Thyroid gland (tissue), 4 donors: Measurements from ENCODE around the gene CDCA5. TPM values are rescaled to one million over a fixed set of nuclear protein-coding genes. Genes with fewer than 3 reads are reported as not detected.

ENCODE experiments used
- DNase-seq, 2 donors: peaks; one replicate each; pipeline ENCODE4 v3.0.0-alpha.2; 2019
- H3K27ac ChIP-seq, 3 donors: fragments of 200-600 bp; sonication (generic); 1 replicate in 2 of 3; 2 replicates in 1 of 3; pipeline ENCODE4 v1.5.1; 2016 to 2019; ENCODE audit warnings: mild to moderate bottlenecking in 1 of 3, moderate library complexity in 1 of 3
- H3K27me3 ChIP-seq: fragments of 200-600 bp; sonication (generic); one replicate; pipeline ENCODE4 v1.5.1; 2019
- H3K36me3 ChIP-seq, 2 donors: fragments of 200-600 bp; sonication (generic); one replicate each; pipeline ENCODE4 v1.5.1; 2016 to 2019
- H3K4me1 ChIP-seq, 2 donors: fragments of 200-600 bp; sonication (generic); one replicate each; pipeline ENCODE4 v1.5.1; 2017 to 2019
- H3K4me3 ChIP-seq, 3 donors: fragments of 200-600 bp; sonication (generic); replicated peaks in 1 of 3; 1 replicate in 2 of 3; 2 replicates in 1 of 3; pipeline ENCODE4 v1.5.1; 2016; ENCODE audit warnings: mild to moderate bottlenecking in 1 of 3
- H3K9me3 ChIP-seq: fragments of 200-600 bp; sonication (generic); one replicate; pipeline ENCODE4 v1.5.1; 2017
- POLR2A ChIP-seq, 2 donors: fragments of 450-650 bp; IDR thresholded peaks; one replicate each; pipeline ENCODE4 v1.6.1; 2017; ENCODE audit warnings: antibody characterized with exemption in 2 of 2, mild to moderate bottlenecking in 2 of 2, moderate library complexity in 1 of 2
- WGBS, 2 donors: methylation state at CpG; one replicate each; pipeline ENCODE4 v1.1.5; 2017; 5-methylcytosine and 5-hydroxymethylcytosine counted together
- intact Hi-C: fragments of 100-400 bp; cut with DNase I; formaldehyde crosslinking; loops from one replicate; pipeline ENCODE4 v1.15.1; 2023
- total RNA-seq, 4 donors: library from RNA; depleted of rRNA; stranded (reverse); fragments of >200 nt; gene quantifications; one replicate each; pipeline ENCODE4 v1.2.3, GENCODE V29; 2016
- TF ChIP-seq, protein P1 (sequence below), 6 experiments: fragments of 200-600 bp in 3 of 6; fragments of 450-650 bp in 3 of 6; sonication (generic) in 3 of 6; IDR thresholded peaks; one replicate each; pipeline ENCODE4 v1.5.1; 2016 to 2019; ENCODE audit warnings: antibody characterized with exemption in 6 of 6, mild to moderate bottlenecking in 2 of 6, inconsistent platforms in 1 of 6, moderate library complexity in 1 of 6

CDCA5 gene
- total RNA-seq, 4 donors from 2014 or later: 0.71 to 1.8 (median 0.81) TPM; not detected in 1

GRCh38 chr11:65087827-65088226 is 4.0 kb upstream of the CDCA5 start:
- Histone ChIP-seq H3K36me3 (peaks cover 7 to 22% of the 10 kb centered on the region in 2 donors), H3K4me1 (peaks cover 8 to 17% of the 10 kb centered on the region in 2 donors), H3K4me3 (no peak overlapping the region), H3K9me3 (no peaks in the 10 kb centered on the region), H3K27me3 (no peaks in the 10 kb centered on the region), H3K27ac (no peak overlapping the region)
- no peak for DNase-seq
- 93 to 94% methylated on average over 6 of the region's 15 CpGs for WGBS, 2 donors
- TF ChIP-seq, protein P1, sequence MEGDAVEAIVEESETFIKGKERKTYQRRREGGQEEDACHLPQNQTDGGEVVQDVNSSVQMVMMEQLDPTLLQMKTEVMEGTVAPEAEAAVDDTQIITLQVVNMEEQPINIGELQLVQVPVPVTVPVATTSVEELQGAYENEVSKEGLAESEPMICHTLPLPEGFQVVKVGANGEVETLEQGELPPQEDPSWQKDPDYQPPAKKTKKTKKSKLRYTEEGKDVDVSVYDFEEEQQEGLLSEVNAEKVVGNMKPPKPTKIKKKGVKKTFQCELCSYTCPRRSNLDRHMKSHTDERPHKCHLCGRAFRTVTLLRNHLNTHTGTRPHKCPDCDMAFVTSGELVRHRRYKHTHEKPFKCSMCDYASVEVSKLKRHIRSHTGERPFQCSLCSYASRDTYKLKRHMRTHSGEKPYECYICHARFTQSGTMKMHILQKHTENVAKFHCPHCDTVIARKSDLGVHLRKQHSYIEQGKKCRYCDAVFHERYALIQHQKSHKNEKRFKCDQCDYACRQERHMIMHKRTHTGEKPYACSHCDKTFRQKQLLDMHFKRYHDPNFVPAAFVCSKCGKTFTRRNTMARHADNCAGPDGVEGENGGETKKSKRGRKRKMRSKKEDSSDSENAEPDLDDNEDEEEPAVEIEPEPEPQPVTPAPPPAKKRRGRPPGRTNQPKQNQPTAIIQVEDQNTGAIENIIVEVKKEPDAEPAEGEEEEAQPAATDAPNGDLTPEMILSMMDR (IDR thresholded peaks at IDR 0.05): no peak
- no peak for TF ChIP-seq POLR2A (IDR thresholded peaks at IDR 0.05)
- intact Hi-C loops: no loop called here

DNA sequence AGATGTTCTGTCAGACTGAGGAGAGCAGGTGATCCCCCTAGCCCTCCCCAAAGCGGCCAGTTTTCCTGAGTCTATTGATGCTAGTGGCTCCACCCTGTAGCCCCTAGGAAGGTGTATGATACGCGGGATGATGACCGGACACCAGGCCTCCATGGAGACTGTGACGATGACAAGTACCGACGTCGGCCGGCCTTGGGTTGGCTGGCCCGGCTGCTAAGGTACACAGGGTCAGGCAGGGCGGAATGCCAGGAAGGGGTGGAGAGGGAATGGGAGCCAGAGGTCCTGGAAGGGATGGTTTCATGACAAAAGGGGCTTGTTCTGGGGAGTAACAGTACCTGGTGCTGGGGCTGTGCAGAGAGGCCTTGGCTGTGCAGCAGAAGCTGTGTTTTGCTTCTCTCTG is 3.4 kb upstream of the CDCA5 start:
- Histone ChIP-seq H3K4me3 (no peak overlapping the region), H3K27ac (no peak overlapping the region), H3K36me3 (peaks cover 7 to 22% of the 10 kb centered on the region in 2 donors), H3K4me1 (peaks cover 8 to 17% of the 10 kb centered on the region in 2 donors), H3K27me3 (no peaks in the 10 kb centered on the region), H3K9me3 (no peaks in the 10 kb centered on the region)
- TF ChIP-seq POLR2A (IDR thresholded peaks at IDR 0.05): no peak
- TF ChIP-seq, protein P1 (IDR thresholded peaks at IDR 0.05): no peak
- no peak for DNase-seq
- intact Hi-C loops: no loop called here
- 95 to 97% methylated on average over 11 of the region's 11 CpGs for WGBS, 2 donors

DNA sequence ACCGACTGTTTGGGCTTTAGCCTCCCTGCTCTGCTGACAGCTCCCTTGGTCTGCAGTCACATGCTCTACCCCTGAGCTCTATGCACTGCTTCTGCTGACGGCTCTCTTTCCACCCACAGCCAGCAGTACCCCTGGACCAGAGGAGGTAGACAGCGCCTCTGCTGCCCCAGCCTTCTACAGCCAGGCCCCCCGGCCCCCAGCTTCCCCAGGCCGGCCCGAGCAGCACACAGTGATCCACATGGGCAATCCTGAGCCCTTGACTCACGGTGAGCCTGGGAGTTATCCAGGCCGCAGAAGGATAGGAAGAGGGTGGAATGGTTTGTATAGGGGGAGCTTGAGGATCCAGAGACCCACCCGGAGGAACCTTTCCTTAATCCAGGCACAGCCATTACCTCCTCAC is 3.0 kb upstream of the CDCA5 start:
- WGBS, 2 donors: 89 to 91% methylated on average over 8 to 9 of the region's 9 CpGs
- DNase-seq: no peak
- intact Hi-C loops: no loop called here

GRCh38 chr11:65085446-65085845 is 1.6 kb upstream of the CDCA5 start:
- Histone ChIP-seq H3K36me3 (peaks cover 7 to 22% of the 10 kb centered on the region in 2 donors), H3K9me3 (no peaks in the 10 kb centered on the region), H3K4me1 (peaks cover 8 to 17% of the 10 kb centered on the region in 2 donors), H3K27ac (no peak overlapping the region), H3K4me3 (no peak overlapping the region), H3K27me3 (no peaks in the 10 kb centered on the region)
- DNase-seq: no peak
- intact Hi-C loops: loop anchor here (2.0 kb wide), 1 partner anchor 71 kb away; the partner anchor contains the start of gene ARL2
- 95% methylated on average over 4 of the region's 4 CpGs for WGBS, 2 donors
- TF ChIP-seq POLR2A (IDR thresholded peaks at IDR 0.05): no peak
- TF ChIP-seq, protein P1 (IDR thresholded peaks at IDR 0.05): no peak

More for the DNA sequence above, 3.0 kb upstream of the CDCA5 start:
- no peak overlapping the region for H3K4me3 ChIP-seq
- H3K27me3 ChIP-seq: no peaks in the 10 kb centered on the region
- H3K4me1 ChIP-seq: peaks cover 8 to 17% of the 10 kb centered on the region in 2 donors
- H3K9me3 ChIP-seq: no peaks in the 10 kb centered on the region
- H3K27ac ChIP-seq: no peak overlapping the region
- TF ChIP-seq POLR2A (IDR thresholded peaks at IDR 0.05): no peak
- TF ChIP-seq, protein P1 (IDR thresholded peaks at IDR 0.05): no peak
- peaks cover 7 to 22% of the 10 kb centered on the region in 2 donors for H3K36me3 ChIP-seq

- intact Hi-C loops: loop anchor here (2.0 kb wide), 1 partner anchor 70 kb away; the partner anchor contains the start of gene ARL2
- WGBS, 2 donors: 43 to 65% methylated on average over 18 to 22 of the region's 23 CpGs
- peak overlapping the region in 2 of 3 donors; percentile 87 to 92 for H3K27ac ChIP-seq
- peaks cover 7 to 22% of the 10 kb centered on the region in 2 donors for H3K36me3 ChIP-seq
- no peak for TF ChIP-seq POLR2A (IDR thresholded peaks at IDR 0.05)
- TF ChIP-seq, protein P1 (IDR thresholded peaks at IDR 0.05): no peak
- H3K4me3 ChIP-seq: peak overlapping the region; percentile 44 to 82 (median 56)
- no peaks in the 10 kb centered on the region for H3K9me3 ChIP-seq
- DNase-seq: no peak
- H3K4me1 ChIP-seq: peaks cover 8 to 17% of the 10 kb centered on the region in 2 donors
- no peaks in the 10 kb centered on the region for H3K27me3 ChIP-seq
Observed at GRCh38 chr11:65084598-65085375, 947 bp upstream of the CDCA5 start.
